ENCODE measurements around the gene FAM180A. TPM values are rescaled to one million over a fixed set of nuclear protein-coding genes. Genes with fewer than 3 reads are reported as not detected.

The FAM180A gene
- polyA plus RNA-seq, 1 of the 3 experiments (the other 2 are of a cell fraction), result 0.08 TPM

- ChIA-PET CTCF (interaction anchor here (1.1 kb wide), 1 partner anchor 10 kb away, joined by 3 read pairs; no protein-coding TSS in a partner anchor), POLR2A (no interaction called here)
- H3K27me3 ChIP-seq (ENCODE audit: insufficient read depth), result no peaks in the 10 kb centered on the region
- whole genome bisulfite sequencing (ENCODE audit: low lambda C conversion rate), result 81% methylated on average over 2 of the region's 2 CpGs
- H3K36me3 ChIP-seq (replicated peaks in 1 of 2; ENCODE audit: control insufficient read depth in 1 of 2, insufficient read depth in 2 of 2, low read length in 1 of 2), result no peaks in the 10 kb centered on the region
- DNase-seq, result no peak
- no peak overlapping the region for H3K4me3 ChIP-seq (ENCODE audit: low read depth in 2 of 2, low read length in 1 of 2)
- no peak overlapping the region for H3K9ac ChIP-seq
- no peaks in the 10 kb centered on the region for H3K79me2 ChIP-seq (ENCODE audit: insufficient read depth)
- no peaks in the 10 kb centered on the region for H3K9me3 ChIP-seq
- H3K9me2 ChIP-seq, result no peaks in the 10 kb centered on the region
- peaks cover 0 to 9% of the 10 kb centered on the region in 2 experiments; a peak in 2 of 4 replicates for H3K4me1 ChIP-seq (ENCODE audit: control insufficient read depth in 1 of 2, insufficient read depth in 2 of 2, low read depth in 1 of 2, low read length in 1 of 2)
- H3F3A ChIP-seq (replicated peaks; ENCODE audit: insufficient read depth), result peaks cover 13% of the 10 kb centered on the region
- no peak for TF ChIP-seq SMC3 (IDR thresholded peaks at IDR 0.05; ENCODE audit: low read depth, low read length)
- TF ChIP-seq TCF12 (IDR thresholded peaks at IDR 0.05), result no peak
- no peak for TF ChIP-seq GABPA (IDR thresholded peaks at IDR 0.05; ENCODE audit: low read depth)
- TF ChIP-seq POLR2AphosphoS5 (IDR thresholded peaks at IDR 0.05; ENCODE audit: low read depth, low read length), result no peak
- no peak for TF ChIP-seq FOXJ3 (CRISPR knock-in tag; IDR thresholded peaks at IDR 0.05)
- no peak for TF ChIP-seq REST (IDR thresholded peaks at IDR 0.05; ENCODE audit: low read depth, low read length)
- no peak for TF ChIP-seq RAD21 (IDR thresholded peaks at IDR 0.05; ENCODE audit: low read length)
- no peak for TF ChIP-seq JUND (IDR thresholded peaks at IDR 0.05)
- no peak for TF ChIP-seq TAF1 (IDR thresholded peaks at IDR 0.05; ENCODE audit: borderline replicate concordance, low read depth, low read length)
- TF ChIP-seq, protein P1, sequence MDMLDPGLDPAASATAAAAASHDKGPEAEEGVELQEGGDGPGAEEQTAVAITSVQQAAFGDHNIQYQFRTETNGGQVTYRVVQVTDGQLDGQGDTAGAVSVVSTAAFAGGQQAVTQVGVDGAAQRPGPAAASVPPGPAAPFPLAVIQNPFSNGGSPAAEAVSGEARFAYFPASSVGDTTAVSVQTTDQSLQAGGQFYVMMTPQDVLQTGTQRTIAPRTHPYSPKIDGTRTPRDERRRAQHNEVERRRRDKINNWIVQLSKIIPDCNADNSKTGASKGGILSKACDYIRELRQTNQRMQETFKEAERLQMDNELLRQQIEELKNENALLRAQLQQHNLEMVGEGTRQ (IDR thresholded peaks at IDR 0.05; ENCODE audit: borderline replicate concordance, low read depth, low read length), result no peak
- TF ChIP-seq, protein P2, sequence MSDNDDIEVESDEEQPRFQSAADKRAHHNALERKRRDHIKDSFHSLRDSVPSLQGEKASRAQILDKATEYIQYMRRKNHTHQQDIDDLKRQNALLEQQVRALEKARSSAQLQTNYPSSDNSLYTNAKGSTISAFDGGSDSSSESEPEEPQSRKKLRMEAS (IDR thresholded peaks at IDR 0.05; ENCODE audit: low read depth), result no peak
- no peak for TF ChIP-seq IRF3 (IDR thresholded peaks at IDR 0.05; ENCODE audit: low read depth, low read length)
- no peak for TF ChIP-seq NRF1 (IDR thresholded peaks at IDR 0.05; ENCODE audit: low read depth, low read length)
- no peak overlapping the region for H3K4me2 ChIP-seq
- peak overlapping the region in 1 of 2 experiments; percentile 60; a peak in 1 of 4 replicates for H3K27ac ChIP-seq (ENCODE audit: low read depth in 2 of 2, low read length in 1 of 2)
- H4K20me1 ChIP-seq (ENCODE audit: insufficient read depth), result no peaks in the 10 kb centered on the region
- no peak overlapping the region for H2AFZ ChIP-seq (ENCODE audit: low read depth)
Measured at GRCh38 chr7:135763261-135763660, 14.6 kb upstream of the FAM180A start.
